Thyroid gland (tissue), 4 donors: ENCODE results near the gene PIP5KL1.

Experiments used
- CTCF ChIP-seq, 6 experiments: fragments of 200-600 bp in 3 of 6; fragments of 450-650 bp in 3 of 6; sonication (generic) in 3 of 6; IDR thresholded peaks; one replicate each; pipeline ENCODE4 v1.5.1; 2016 to 2019; ENCODE audit warnings: antibody characterized with exemption in 6 of 6, mild to moderate bottlenecking in 2 of 6, inconsistent platforms in 1 of 6, moderate library complexity in 1 of 6
- POLR2A ChIP-seq, 2 donors: fragments of 450-650 bp; IDR thresholded peaks; one replicate each; pipeline ENCODE4 v1.6.1; 2017; ENCODE audit warnings: antibody characterized with exemption in 2 of 2, mild to moderate bottlenecking in 2 of 2, moderate library complexity in 1 of 2

- no peak for TF ChIP-seq CTCF (IDR thresholded peaks at IDR 0.05)
- no peak for TF ChIP-seq POLR2A (IDR thresholded peaks at IDR 0.05)
Measured at GRCh38 chr9:127925959-127926905, 4.3 kb downstream of the PIP5KL1 start.
